GM23248 (cell line): ENCODE results near the gene ATP6V0E2. TPM values are rescaled to one million over a fixed set of nuclear protein-coding genes. Genes with fewer than 3 reads are reported as not detected.

Experiments
- DNase-seq: peaks from one replicate; pipeline ENCODE4 v3.0.0-alpha.2; 2015
- H2AFZ ChIP-seq: fragments of 200-600 bp; sonication (generic); 2 replicates; pipeline ENCODE4 v1.6.1; 2016; ENCODE audit warnings: antibody characterized with exemption
- H3F3A ChIP-seq: fragments of 200-600 bp; sonication (generic); 2 replicates; pipeline ENCODE4 v1.6.1; 2016; ENCODE audit warnings: mild to moderate bottlenecking, antibody characterized with exemption, mixed run types; ENCODE audit not compliant: insufficient read depth
- H3K27ac ChIP-seq: fragments of 200-600 bp; sonication (generic); 2 replicates; pipeline ENCODE4 v1.5.1; 2016; ENCODE audit warnings: mild to moderate bottlenecking
- H3K27me3 ChIP-seq: fragments of 200-600 bp; sonication (generic); replicated peaks from 2 replicates; pipeline ENCODE4 v1.6.1; 2016; ENCODE audit warnings: mild to moderate bottlenecking; ENCODE audit not compliant: insufficient read depth
- H3K36me3 ChIP-seq: fragments of 200-600 bp; sonication (generic); 2 replicates; pipeline ENCODE4 v1.6.1; 2016; ENCODE audit warnings: low read depth, mild to moderate bottlenecking
- H3K4me1 ChIP-seq: fragments of 200-600 bp; sonication (generic); 2 replicates; pipeline ENCODE4 v1.6.1; 2016; ENCODE audit warnings: mild to moderate bottlenecking; ENCODE audit not compliant: insufficient read depth
- H3K4me2 ChIP-seq: fragments of 200-600 bp; sonication (generic); one replicate; pipeline ENCODE4 v1.6.1; 2016; ENCODE audit warnings: mild to moderate bottlenecking; ENCODE audit not compliant: unreplicated experiment
- H3K4me3 ChIP-seq: fragments of 200-600 bp; sonication (generic); 2 replicates; pipeline ENCODE4 v1.5.1; 2016; ENCODE audit warnings: mild to moderate bottlenecking
- H3K79me2 ChIP-seq: fragments of 200-600 bp; sonication (generic); 2 replicates; pipeline ENCODE4 v1.6.1; 2016; ENCODE audit warnings: mild to moderate bottlenecking; ENCODE audit not compliant: insufficient read depth
- H3K9ac ChIP-seq: fragments of 200-600 bp; sonication (generic); 2 replicates; pipeline ENCODE4 v1.6.1; 2016; ENCODE audit warnings: mild to moderate bottlenecking
- H3K9me2 ChIP-seq: fragments of 200-600 bp; sonication (generic); 2 replicates; pipeline ENCODE4 v1.6.1; 2016; ENCODE audit warnings: mixed run types, mild to moderate bottlenecking, moderate library complexity; ENCODE audit not compliant: insufficient read depth
- H3K9me3 ChIP-seq: fragments of 200-600 bp; sonication (generic); one replicate; pipeline ENCODE4 v1.6.1; 2017; ENCODE audit warnings: low read depth
- H4K20me1 ChIP-seq: fragments of 200-600 bp; sonication (generic); 2 replicates; pipeline ENCODE4 v1.6.0; 2016; ENCODE audit not compliant: insufficient read depth
- EZH2 ChIP-seq: fragments of 200-600 bp; sonication (generic); IDR thresholded peaks from 2 replicates; pipeline ENCODE4 v1.6.1; 2018; ENCODE audit warnings: antibody characterized with exemption, mild to moderate bottlenecking; ENCODE audit not compliant: insufficient read depth, poor library complexity, severe bottlenecking
- EZH2phosphoT487 ChIP-seq: fragments of 200-600 bp; sonication (generic); IDR thresholded peaks from 2 replicates; pipeline ENCODE4 v1.6.1; 2018; ENCODE audit warnings: antibody characterized with exemption, moderate library complexity, mild to moderate bottlenecking, low read depth; ENCODE audit not compliant: insufficient read depth
- WGBS, 2 experiments: methylation state at CpG; one replicate each; pipeline ENCODE4 v1.1.6; 2015 to 2017; ENCODE audit warnings: low lambda C conversion rate in 2 of 2, low coverage in 1 of 2; ENCODE audit errors: missing lambda C conversion rate in 2 of 2; 5-methylcytosine and 5-hydroxymethylcytosine counted together
- in situ Hi-C: fragments of 300-500 bp; cut with MboI; formaldehyde crosslinking; loops from 2 replicates; pipeline ENCODE4 v1.15.0; 2020
- polyA plus RNA-seq: library from polyadenylated mRNA; unstranded; fragments of >200 nt; fragmentation: Nextera tagmentation; extraction: Ambion mirVana; gene quantifications from 2 replicates; pipeline ENCODE4 v1.2.1, GENCODE V29; 2016
- total RNA-seq: library from RNA; depleted of rRNA; stranded (reverse); fragments of >200 nt; shearing (Covaris generic); gene quantifications from 2 replicates; pipeline ENCODE4 v1.2.3, GENCODE V29; 2014

The ATP6V0E2 gene
- total and polyA plus RNA-seq, 2 experiments from 2014 or later, result 6.9 to 7.7 TPM

GRCh38 chr7:149850007-149850594 lies 23.7 kb upstream of the ATP6V0E2 start:
- in situ Hi-C loops, result no loop called here
- Histone ChIP-seq H3F3A (0 out of 2 replicates have a peak, but pooled peaks cover 4% of the 10 kb centered on the region), H3K4me1 (peaks cover 9% of the 10 kb centered on the region), H3K9me3 (no peaks in the 10 kb centered on the region), H3K27ac (no peak overlapping the region), H3K9me2 (no peaks in the 10 kb centered on the region), H4K20me1 (no peaks in the 10 kb centered on the region), H3K4me3 (no peak overlapping the region), H3K4me2 (no peak overlapping the region), H3K36me3 (peaks cover 8% of the 10 kb centered on the region; the same call in 1 of the 2 replicates), H3K9ac (no peak overlapping the region), H2AFZ (no peak overlapping the region), H3K79me2 (no peaks in the 10 kb centered on the region), H3K27me3 (no peaks in the 10 kb centered on the region)
- WGBS, 2 experiments, result 82 to 84% methylated on average over 13 to 16 of the region's 16 CpGs
- no peak for TF ChIP-seq EZH2phosphoT487
- no peak for TF ChIP-seq EZH2
- DNase-seq, result no peak

GRCh38 chr7:149850716-149851115 lies 23.1 kb upstream of the ATP6V0E2 start:
- Histone ChIP-seq H3K4me3 (no peak overlapping the region), H3K9me2 (no peaks in the 10 kb centered on the region), H2AFZ (no peak overlapping the region), H3K4me1 (peaks cover 15% of the 10 kb centered on the region), H3K79me2 (no peaks in the 10 kb centered on the region), H3K27me3 (no peaks in the 10 kb centered on the region), H3K27ac (no peak overlapping the region), H3F3A (0 out of 2 replicates have a peak, but pooled peaks cover 4% of the 10 kb centered on the region), H3K36me3 (peaks cover 8% of the 10 kb centered on the region; the same call in 1 of the 2 replicates), H3K9me3 (no peaks in the 10 kb centered on the region), H3K4me2 (no peak overlapping the region), H3K9ac (no peak overlapping the region), H4K20me1 (no peaks in the 10 kb centered on the region)
- TF ChIP-seq EZH2, result no peak
- TF ChIP-seq EZH2phosphoT487, result no peak
- no peak for DNase-seq
- in situ Hi-C loops, result no loop called here
- 98 to 100% methylated on average over 4 of the region's 4 CpGs for WGBS, 2 experiments

DNA sequence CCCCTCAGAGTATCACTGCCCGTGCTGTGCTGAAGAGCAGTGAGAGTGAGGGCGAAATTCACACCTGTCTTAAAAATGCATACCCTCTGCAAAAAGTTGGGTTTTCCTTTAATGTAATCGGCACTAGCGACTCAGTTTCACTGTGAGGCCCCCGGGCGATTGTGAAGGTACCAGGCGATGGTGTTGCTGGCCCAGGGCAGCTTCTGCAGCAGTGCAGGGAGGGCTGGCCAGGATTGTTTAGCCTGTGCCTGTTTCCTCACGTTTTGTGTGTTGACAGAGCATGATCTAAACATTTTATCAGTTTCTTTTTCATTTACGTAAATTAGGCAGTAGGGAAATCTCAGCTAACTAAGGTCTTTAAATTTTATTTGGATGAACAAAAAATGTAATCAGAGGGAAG lies 22.3 kb upstream of the ATP6V0E2 start:
- no peak overlapping the region for H3K9ac ChIP-seq
- peaks cover 8% of the 10 kb centered on the region; the same call in 1 of the 2 replicates for H3K36me3 ChIP-seq
- H3K79me2 ChIP-seq, result no peaks in the 10 kb centered on the region
- no peak overlapping the region for H3K4me3 ChIP-seq
- 0 out of 2 replicates have a peak, but pooled peaks cover 4% of the 10 kb centered on the region for H3F3A ChIP-seq
- no peak for DNase-seq
- 85 to 88% methylated on average over 9 of the region's 9 CpGs for WGBS, 2 experiments
- no peaks in the 10 kb centered on the region for H3K9me3 ChIP-seq
- peaks cover 15% of the 10 kb centered on the region for H3K4me1 ChIP-seq
- H4K20me1 ChIP-seq, result no peaks in the 10 kb centered on the region
- TF ChIP-seq EZH2phosphoT487 (no peak), EZH2 (no peak)
- no peaks in the 10 kb centered on the region for H3K27me3 ChIP-seq
- no peaks in the 10 kb centered on the region for H3K9me2 ChIP-seq
- H2AFZ ChIP-seq, result no peak overlapping the region
- H3K27ac ChIP-seq, result no peak overlapping the region
- in situ Hi-C loops, result no loop called here
- H3K4me2 ChIP-seq, result no peak overlapping the region

- no peaks in the 10 kb centered on the region for H4K20me1 ChIP-seq
- no peaks in the 10 kb centered on the region for H3K9me2 ChIP-seq
- 93 to 96% methylated on average over 9 of the region's 9 CpGs for WGBS, 2 experiments
- peaks cover 8% of the 10 kb centered on the region; the same call in 1 of the 2 replicates for H3K36me3 ChIP-seq
- H3K9me3 ChIP-seq, result no peaks in the 10 kb centered on the region
- in situ Hi-C loops, result no loop called here
- no peak overlapping the region for H2AFZ ChIP-seq
- 0 out of 2 replicates have a peak, but pooled peaks cover 4% of the 10 kb centered on the region for H3F3A ChIP-seq
- no peak overlapping the region for H3K4me2 ChIP-seq
- no peak overlapping the region for H3K9ac ChIP-seq
- H3K27ac ChIP-seq, result no peak overlapping the region
- H3K4me3 ChIP-seq, result no peak overlapping the region
- DNase-seq, result no peak
- no peaks in the 10 kb centered on the region for H3K27me3 ChIP-seq
- TF ChIP-seq EZH2, result no peak
- TF ChIP-seq EZH2phosphoT487, result no peak
- peaks cover 15% of the 10 kb centered on the region for H3K4me1 ChIP-seq
- no peaks in the 10 kb centered on the region for H3K79me2 ChIP-seq
Observed at GRCh38 chr7:149853157-149853556, 20.6 kb upstream of the ATP6V0E2 start.
